ENCODE data around the gene C19orf33.

C19orf33 gene

GRCh38 chr19:38298821-38299680 lies 5.0 kb upstream of the C19orf33 start:
- in situ Hi-C loops (cut with HindIII; ENCODE audit: low sequenced_read_pairs), result no loop called here
- DNase-seq (ENCODE audit: low read depth, low spot score), result peak; percentile 22
- H3K4me3 ChIP-seq (ENCODE audit: low read depth, low read length), result no peak overlapping the region
- TF ChIP-seq CTCF (IDR thresholded peaks at IDR 0.05; ENCODE audit: low read depth, low read length), result no peak

- no peak overlapping the region for H3K4me3 ChIP-seq (ENCODE audit: low read depth, low read length)
- in situ Hi-C loops (cut with HindIII; ENCODE audit: low sequenced_read_pairs), result no loop called here
- DNase-seq (ENCODE audit: low read depth, low spot score), result no peak
- no peak for TF ChIP-seq CTCF (IDR thresholded peaks at IDR 0.05; ENCODE audit: low read depth, low read length)
These were observed 358 bp downstream of the C19orf33 start for GRCh38 chr19:38304352-38304865.

- DNase-seq (ENCODE audit: low read depth, low spot score), result peak; percentile 61
- in situ Hi-C loops (cut with HindIII; ENCODE audit: low sequenced_read_pairs), result no loop called here
These were observed 897 bp downstream of the C19orf33 start for GRCh38 chr19:38304866-38305429.

GRCh38 chr19:38306236-38306635 lies 2.2 kb downstream of the C19orf33 start:
- no peak for TF ChIP-seq CTCF (IDR thresholded peaks at IDR 0.05; ENCODE audit: low read depth, low read length)
- no peak overlapping the region for H3K4me3 ChIP-seq (ENCODE audit: low read depth, low read length)
- no peak for DNase-seq (ENCODE audit: low read depth, low spot score)
- in situ Hi-C loops (cut with HindIII; ENCODE audit: low sequenced_read_pairs), result no loop called here

More at GRCh38 chr19:38304866-38305429, 897 bp downstream of the C19orf33 start:
- H3K4me3 ChIP-seq (ENCODE audit: low read depth, low read length), result no peak overlapping the region
- TF ChIP-seq CTCF (IDR thresholded peaks at IDR 0.05; ENCODE audit: low read depth, low read length), result no peak

GRCh38 chr19:38307076-38307475 lies 3.0 kb downstream of the C19orf33 start:
- no peak for DNase-seq (ENCODE audit: low read depth, low spot score)
- H3K4me3 ChIP-seq (ENCODE audit: low read depth, low read length), result no peak overlapping the region
- in situ Hi-C loops (cut with HindIII; ENCODE audit: low sequenced_read_pairs), result no loop called here
- no peak for TF ChIP-seq CTCF (IDR thresholded peaks at IDR 0.05; ENCODE audit: low read depth, low read length)

- no peak for DNase-seq (ENCODE audit: low read depth, low spot score)
- H3K4me3 ChIP-seq (ENCODE audit: low read depth, low read length), result no peak overlapping the region
- TF ChIP-seq CTCF (IDR thresholded peaks at IDR 0.05; ENCODE audit: low read depth, low read length), result no peak
- in situ Hi-C loops (cut with HindIII; ENCODE audit: low sequenced_read_pairs), result no loop called here
These were observed 3.5 kb downstream of the C19orf33 start for GRCh38 chr19:38307597-38307996.
